HG03432 (cell line): ENCODE data around the gene RAD54L2.
"Not testable (repeated sequence)": the region's sequence is repeated elsewhere in the genome, so short reads cannot be mapped to it uniquely, and the experiment has no call there.

Experiments used
- ATAC-seq: cut with Tn5 transposase; IDR thresholded peaks from one replicate; pipeline ENCODE4 v1.9.1; 2021; ENCODE audit warnings: mild to moderate bottlenecking, moderate library complexity; ENCODE audit not compliant: unreplicated experiment

The RAD54L2 gene, protein sequence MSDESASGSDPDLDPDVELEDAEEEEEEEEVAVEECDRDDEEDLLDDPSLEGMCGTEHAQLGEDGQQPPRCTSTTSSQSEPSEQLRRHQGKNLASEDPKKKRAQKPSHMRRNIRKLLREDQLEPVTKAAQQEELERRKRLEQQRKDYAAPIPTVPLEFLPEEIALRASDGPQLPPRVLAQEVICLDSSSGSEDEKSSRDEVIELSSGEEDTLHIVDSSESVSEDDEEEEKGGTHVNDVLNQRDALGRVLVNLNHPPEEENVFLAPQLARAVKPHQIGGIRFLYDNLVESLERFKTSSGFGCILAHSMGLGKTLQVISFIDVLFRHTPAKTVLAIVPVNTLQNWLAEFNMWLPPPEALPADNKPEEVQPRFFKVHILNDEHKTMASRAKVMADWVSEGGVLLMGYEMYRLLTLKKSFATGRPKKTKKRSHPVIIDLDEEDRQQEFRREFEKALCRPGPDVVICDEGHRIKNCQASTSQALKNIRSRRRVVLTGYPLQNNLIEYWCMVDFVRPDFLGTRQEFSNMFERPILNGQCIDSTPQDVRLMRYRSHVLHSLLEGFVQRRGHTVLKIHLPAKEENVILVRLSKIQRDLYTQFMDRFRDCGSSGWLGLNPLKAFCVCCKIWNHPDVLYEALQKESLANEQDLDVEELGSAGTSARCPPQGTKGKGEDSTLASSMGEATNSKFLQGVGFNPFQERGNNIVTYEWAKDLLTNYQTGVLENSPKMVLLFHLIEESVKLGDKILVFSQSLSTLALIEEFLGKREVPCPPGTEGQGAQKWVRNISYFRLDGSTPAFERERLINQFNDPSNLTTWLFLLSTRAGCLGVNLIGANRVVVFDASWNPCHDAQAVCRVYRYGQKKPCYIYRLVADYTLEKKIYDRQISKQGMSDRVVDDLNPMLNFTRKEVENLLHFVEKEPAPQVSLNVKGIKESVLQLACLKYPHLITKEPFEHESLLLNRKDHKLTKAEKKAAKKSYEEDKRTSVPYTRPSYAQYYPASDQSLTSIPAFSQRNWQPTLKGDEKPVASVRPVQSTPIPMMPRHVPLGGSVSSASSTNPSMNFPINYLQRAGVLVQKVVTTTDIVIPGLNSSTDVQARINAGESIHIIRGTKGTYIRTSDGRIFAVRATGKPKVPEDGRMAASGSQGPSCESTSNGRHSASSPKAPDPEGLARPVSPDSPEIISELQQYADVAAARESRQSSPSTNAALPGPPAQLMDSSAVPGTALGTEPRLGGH (N-terminal part only)

DNA sequence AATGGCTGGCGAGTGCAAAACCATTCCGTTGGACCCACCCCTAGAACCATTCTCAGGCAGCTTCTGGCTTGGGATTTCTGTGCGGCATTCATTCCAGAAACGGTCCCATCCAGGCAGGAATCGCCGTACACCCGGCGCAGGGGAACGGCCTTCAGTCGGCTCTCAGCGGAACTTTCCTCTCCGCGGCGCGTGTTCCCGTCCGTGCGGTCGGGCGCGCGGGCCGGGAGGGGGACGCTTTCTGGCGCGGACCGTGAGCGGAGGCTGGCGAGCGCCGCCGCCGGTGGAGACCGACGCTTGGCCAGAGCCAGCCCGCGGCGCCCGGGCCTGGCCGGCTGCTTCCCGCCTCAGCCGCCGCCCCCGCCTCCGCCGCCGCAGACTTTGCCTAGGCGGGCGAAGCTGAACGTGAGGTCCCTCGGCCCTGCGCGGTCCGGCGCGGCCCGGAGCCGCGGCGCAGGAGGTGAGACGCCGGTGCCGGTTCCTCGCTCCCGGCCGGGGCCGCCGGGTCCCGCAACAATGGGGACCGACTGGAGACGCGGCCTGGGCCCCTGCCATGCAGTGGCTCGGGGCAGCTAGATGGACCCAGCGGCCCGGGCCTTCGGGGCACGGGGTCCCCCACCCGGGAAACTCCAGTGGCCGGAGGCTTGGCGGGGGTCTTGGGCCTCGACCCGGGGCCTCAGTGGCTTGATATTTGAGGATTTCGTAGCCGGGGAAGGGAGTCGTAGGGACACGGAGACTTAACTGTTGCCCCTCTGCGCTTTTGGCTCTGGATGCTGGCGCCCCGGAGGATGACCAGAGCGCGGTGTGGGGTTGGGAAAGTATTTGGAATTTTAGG is at the start of gene RAD54L2:
Gene RAD54L2, plus strand, starts transcription at position 261 of the 832 bp plus-strand sequence. CDS start 51,702 bp downstream, outside the sequence.
- peak; percentile 81 for ATAC-seq

DNA sequence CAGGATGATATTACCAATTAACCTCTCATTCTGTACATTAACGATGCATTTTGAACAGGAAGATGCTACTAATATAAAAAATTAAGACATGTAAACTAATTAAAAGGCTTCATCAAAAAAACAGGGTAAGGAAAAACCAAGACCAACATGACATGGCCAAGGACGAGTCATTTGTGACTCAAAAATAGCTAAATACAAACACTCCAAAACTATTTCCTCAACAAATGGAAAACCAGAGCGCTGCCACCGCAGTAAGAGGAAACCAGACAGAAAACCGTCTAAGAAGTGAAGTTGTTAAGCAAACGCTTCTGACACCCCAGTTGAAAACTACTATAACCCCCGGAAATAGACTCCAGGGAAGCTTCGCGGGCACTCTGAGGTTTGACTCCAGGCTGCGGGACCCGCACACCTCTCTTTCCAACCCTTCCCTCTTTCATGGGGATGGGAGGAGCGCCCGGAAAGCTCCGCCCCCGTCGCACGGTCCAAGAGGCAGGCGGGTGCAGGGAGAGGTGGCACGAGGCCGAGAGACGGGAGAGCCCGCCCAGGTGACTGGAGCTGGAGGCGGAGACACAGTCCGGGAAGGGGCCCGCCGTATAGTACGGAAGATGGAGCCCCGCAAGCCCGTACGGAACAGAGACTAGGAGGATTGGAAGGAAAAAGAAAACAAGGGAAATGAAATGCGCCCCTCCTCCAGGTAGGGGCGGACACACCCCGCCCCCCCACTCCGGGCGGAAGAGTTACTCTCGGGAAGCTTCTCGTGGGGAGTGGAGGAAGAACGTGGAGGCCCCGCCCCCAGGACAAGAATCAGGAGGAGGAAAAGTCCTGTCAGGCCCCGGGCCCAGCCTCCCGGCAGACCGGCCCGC is 39.4 kb upstream of the RAD54L2 start:
- peak; percentile 67 for ATAC-seq

DNA sequence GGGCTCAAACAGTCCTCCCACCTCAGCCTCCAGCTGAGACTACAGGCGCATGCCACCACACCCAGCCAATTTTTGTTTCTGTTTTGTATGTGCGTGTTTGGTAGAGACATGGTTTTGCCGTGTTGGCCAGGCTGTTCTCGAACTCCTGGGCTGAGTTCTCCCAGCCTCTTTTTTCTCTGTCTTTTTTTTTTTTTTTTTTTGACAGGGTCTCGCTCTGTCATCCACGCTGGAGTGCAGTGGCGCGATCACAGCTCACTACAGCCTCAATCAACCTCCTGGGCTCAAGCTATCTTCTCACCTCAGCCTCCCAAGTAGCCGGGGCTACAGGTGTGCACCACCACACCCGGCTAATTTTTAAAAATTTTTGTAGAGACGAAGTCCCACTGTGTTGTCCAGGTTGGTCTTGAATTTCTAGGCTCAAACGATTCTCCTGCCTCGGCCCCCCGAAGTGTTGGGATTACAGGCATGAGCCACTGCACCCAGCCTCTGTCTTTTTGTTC is 37.8 kb upstream of the RAD54L2 start:
- no peak for ATAC-seq

DNA sequence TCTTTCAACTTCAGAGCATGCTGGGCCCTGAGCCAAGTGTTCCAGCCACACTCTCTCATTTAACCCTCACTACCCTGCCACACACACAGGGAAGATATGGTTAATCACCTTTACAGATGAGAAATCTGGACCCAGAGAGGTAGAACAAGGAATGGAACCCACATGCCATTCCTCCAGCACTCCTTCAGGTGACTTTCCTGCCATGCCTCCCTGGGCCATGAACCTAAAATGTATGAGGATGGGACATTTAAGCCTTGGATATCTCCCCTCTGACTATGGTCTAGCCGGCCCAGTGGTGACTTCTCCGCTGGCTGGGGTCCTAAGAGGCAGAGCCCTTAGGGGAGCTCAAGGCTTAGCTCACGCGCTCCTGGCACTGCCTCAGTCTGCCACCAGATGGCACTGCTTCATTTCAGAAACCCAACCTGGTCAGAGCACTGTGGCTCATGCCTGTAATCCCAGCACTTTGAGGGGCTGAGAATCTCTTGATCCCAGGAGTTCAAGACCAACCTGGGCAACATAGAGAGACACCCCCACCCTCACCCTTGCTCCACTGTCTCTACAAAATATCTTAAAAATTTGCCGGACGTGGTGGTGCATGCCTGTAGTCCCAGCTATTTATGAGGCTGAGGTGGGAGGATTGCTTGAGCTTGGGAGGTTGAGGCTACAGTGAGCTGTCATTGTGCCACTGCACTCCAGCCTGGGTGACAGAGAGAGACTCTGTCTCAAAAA is 36.5 kb upstream of the RAD54L2 start:
- peak; percentile 15 for ATAC-seq

DNA sequence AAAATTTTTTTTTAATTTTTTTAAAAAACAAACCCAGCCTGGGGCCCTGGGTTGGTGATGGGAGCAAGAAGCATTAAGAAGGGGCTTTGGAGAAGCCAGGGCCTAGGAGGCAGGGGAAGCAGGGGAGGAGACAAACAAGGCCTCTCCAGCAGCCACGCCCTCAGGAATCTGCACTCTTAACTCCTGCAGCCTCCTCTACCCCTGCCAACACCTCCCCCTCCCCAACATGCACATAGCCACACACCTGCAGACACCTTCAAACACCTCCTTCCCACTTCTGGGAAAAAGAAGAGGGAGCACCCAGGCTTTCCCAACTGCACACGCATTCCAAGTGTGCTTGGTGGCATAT is 36.0 kb upstream of the RAD54L2 start:
- no peak for ATAC-seq

DNA sequence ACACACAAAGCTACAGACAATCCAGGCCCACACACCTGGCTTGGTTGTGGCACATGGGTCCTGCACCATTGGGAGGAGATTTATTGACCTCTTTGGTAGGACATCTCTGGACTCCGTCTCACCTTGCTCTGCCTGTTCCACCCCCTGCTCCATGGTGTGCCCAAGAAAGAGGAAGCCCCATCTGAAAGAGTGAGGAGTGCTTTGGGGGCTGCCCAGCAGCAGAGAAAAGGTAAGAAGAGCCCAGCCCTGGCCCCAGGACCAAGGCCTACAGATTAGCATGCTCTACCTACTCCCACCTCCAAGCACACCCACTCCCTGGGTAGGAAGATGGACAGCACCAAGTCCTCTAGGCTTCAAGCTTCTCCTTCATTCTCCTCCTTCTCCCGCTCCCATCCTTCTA is 35.5 kb upstream of the RAD54L2 start:
- ATAC-seq = no peak

DNA sequence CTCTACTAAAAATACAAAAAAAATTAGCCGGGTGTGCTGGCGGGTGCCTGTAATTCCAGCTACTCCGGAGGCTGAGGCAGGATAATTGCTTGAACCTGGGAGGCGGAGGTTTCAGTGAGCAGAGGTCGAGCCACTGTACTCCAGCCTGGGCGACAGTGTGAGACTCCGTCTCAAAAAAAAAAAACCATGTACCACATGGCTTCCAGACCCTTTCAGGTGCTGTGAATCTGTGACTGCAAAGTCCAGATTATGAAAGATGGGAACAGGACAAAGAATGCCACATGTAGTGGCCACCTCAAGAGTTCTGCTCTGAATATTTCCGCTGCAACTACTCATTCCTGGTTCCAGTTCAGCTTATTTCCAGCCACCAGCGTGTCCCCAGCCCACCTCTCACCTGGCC is 30.3 kb upstream of the RAD54L2 start:
- no peak for ATAC-seq

DNA sequence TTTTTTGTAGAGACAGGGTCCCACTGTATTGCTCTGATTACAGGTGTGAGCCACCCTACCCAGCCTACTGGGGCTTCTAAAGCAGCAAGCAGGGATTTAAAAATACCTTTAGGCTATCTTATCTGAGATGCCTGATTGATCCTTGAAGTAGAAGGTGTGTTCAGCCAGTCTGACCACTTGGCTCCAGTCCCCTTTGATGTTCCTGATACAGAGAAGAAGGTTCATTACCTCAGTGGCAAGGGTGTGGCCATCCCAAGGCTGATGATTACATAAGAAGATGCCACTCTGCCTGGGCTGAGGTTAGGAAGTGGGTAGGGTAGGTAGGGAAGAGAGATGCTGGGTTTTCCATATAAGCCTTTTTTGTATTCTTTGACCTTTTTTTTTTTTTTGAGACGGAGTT is 27.5 kb upstream of the RAD54L2 start:
- no peak for ATAC-seq

DNA sequence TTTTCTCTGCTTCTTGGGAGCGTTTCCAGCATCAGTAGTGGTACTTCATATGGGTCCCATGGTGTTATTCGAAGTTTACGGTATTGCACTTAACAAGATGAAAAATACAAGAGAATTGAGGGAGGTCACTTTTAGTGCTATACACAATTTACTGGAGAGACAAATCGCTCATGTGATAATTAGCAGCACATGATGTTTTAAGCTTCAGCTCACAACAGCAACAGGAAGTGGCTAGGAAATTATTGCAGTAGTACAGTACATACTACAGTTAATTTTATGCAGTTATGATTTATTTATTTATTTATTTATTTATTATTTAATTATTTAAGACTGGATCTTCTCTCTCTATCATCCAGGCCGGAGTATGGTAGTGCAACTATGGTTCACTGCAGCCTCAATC is 24.3 kb upstream of the RAD54L2 start:
- no peak for ATAC-seq

DNA sequence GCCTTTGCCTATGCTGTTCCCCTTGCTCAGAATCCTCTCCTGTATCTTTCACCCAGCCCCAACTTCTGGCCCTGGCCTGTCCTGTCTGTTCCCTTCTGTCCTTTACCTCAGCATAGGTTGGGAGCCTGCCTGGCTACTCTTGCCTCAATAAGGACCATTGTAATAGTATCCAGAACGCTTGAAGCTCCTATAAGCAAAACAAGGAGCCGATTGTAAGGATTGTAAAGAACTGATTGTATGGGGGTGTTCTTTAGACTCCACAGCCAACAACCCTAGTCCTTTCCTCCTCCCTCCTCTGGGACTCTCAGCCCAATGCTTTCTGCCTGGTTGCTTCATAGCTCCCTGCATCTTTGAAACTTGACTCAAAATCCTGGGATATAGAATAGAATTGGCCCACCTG is 18.7 kb upstream of the RAD54L2 start:
- no peak for ATAC-seq

DNA sequence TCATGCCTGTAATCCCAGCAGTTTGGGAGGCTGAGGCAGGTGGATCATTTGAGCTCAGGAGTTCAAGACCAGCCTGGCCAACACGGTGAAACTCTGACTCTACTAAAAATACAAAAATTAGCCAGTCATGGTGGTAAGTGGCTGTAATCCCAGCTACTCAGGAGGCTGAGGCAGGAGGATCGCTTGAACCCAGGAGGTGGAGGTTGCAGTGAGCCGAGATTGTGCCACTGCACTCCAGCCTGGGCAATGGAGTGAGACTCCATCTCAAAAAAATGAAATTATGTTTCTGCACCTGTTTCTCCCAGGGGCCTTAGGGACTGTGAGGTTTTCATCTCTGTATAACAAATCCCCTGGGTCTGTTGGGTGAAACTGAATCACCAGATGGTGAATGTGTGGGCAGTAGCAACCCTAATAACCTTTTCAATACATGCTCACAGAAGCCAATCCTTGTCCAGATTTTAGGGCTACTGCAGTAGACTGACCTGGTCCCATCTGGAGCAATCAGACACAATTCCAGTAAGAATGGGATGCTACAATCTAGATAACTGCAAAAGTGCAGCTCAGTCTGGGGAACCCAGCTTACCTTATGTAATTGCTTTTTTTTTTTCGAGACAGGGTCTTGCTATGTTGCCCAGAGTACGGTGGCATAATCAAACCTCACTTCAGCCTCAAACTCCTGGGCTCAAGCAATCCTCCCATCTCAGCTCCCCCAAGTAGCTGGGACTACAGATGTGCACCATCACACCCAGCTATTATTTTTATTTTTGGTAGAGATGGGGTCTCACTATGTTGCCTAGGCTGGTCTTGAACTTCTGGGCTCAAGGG is 17.4 kb upstream of the RAD54L2 start:
- ATAC-seq = peak; percentile 94

DNA sequence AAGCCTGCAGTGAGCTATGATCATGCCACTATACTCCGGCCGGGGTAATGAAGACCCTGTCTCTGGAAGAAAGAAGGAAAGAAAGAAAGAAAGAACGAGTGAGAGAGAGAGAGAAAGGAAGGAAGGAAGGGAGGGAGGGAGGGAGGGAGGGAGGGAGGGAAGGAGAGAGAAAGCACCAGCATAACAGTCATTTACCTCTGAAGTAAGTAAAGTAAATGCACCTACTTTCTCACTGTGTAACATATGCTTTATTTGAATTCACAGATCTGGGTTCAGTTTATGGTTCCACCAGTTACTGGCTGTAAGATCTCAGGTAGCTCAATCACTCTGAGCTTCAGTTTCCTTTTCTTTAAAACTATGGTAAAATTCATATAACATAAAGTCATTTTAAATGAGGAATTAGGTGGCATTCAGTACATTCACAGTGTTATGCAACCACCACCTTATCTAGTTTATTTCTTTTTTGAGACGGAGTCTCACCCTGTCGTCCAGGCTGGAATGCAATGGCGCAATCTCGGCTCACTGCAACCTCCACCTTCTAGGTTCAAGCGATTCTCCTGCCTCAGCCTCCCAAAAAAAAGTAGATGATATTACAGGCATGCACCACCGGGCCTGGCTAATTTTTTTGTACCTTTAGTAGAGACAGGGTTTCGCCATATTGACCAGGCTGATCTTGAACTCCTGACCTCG is 16.1 kb upstream of the RAD54L2 start:
- no peak for ATAC-seq

DNA sequence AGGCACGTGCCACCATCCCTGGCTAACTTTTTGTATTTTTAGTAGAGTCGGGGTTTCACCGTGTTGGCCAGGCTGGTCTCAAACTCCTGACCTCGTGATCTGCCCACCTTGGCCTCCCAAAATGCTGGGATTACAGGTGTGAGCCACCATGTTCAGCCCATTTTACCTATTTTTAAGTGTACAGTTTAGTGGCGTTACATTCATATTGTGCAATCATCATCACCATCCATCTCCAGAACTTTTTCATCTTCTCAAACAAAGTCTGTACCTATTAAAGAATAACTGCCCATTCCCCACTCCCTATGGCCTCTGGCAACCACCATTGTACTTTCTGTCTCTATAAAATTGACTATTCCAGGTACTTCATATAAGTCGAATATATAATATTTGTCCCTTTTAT is 13.6 kb upstream of the RAD54L2 start:
- not testable (repeated sequence) for ATAC-seq

DNA sequence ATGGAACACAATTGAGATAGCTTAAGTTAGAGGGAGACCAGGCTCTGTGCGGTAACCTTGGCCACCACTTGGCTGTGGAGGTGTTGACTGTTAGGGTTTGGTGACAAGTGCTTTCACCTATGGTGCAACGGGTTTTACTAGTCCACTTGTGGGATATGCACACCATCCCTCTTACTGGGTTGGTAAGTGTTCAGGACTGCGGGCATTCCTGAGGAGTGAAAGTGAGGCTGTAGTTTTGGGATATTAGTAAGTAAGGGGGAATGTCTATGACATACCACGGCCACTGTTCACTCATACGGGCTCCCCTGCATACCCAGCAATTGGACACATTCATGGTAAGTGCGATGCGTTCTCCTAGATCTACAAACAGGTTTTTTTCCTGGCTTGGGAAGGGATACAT is 8.0 kb upstream of the RAD54L2 start:
- no peak for ATAC-seq

DNA sequence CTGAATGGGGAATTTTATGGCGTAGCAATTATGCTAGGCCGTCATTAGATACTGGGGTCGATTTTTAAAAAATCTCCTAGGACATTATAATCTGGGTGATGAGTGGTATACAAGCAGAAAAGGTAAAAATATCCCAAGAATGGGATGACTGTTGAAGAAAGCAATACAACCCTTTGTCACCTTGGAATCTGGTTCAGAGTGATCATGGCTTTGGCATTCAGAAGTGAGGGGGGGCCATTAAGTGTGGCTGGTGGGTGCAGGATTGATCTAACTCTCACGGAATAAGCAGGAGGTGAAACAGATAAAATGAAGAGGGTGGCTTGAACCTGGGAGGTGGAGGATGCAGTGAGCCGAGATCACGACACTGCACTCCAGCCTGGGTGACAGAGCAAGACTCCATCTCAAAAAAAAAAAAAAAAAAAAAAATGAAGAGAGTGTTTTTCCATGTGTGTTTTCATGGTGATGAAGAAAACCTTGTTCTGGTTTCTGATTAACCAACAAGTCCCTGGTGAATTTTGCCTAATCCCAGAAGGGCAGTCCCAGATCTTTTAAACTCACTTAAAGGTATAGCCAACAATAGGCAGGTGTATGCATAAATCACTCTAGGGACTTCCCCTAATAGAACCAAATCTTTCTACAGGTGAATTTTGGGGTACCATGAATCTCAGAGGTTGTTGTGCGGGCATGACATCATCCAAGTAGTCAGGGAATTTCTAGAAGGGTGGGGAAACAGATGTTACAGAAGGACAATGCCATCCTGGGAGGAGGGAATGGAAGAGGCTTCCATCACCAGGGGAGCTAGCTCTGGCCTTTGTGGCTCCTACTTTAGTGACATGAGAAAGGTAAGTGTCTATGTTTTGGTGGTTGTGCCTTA is 3.1 kb upstream of the RAD54L2 start:
- ATAC-seq = no peak

DNA sequence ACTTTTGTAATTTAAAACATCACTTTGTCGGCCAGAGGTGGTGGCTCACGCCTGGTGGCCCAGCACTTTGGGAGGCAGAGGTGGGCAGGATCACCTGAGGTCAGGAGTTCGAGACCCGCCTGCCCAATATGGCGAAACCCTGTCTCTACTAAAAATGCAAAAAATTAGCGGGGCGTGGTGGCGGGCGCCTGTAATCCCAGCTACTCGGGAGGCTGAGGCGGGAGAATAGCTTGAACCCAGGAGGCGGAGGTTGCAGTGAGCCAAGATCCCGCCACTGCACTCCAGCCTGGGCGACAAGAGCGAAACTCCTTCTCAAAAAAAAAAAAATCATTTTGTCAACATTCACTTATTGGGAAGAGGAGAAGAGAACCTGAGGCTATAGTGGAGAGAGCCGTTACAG is 888 bp upstream of the RAD54L2 start:
- not testable (repeated sequence) for ATAC-seq
